H1 (cell line): ENCODE measurements around the gene WDR91. TPM values are rescaled to one million over a fixed set of nuclear protein-coding genes. Genes with fewer than 3 reads are reported as not detected.

Source experiments
- CHD7 ChIP-seq: fragments of 300-600 bp; sonication (generic); IDR thresholded peaks from 2 replicates; pipeline ENCODE4 v1.7.1; 2012; ENCODE audit warnings: low read length, moderate library complexity, mild to moderate bottlenecking, inconsistent platforms; ENCODE audit not compliant: insufficient replicate concordance
- CTCF ChIP-seq, 3 experiments: IDR thresholded peaks; 1 replicate in 2 of 3; 2 replicates in 1 of 3; pipeline versions ENCODE4 v1.5.1 to v1.6.1; 2011; ENCODE audit warnings: low read length in 3 of 3, mild to moderate bottlenecking in 3 of 3, inconsistent platforms in 2 of 3, low read depth in 1 of 3, moderate library complexity in 1 of 3; ENCODE audit not compliant: insufficient read depth in 1 of 3; ENCODE audit errors: control extremely low read depth in 1 of 3
- E2F6 ChIP-seq: IDR thresholded peaks from 2 replicates; pipeline ENCODE4 v1.6.1; 2012; ENCODE audit warnings: inconsistent platforms
- SIN3A ChIP-seq, 2 experiments: IDR thresholded peaks in 1 of 2; conservative IDR thresholded peaks in 1 of 2; 2 replicates each; pipeline ENCODE4 v1.6.1; 2011 to 2012; ENCODE audit warnings: low read length in 2 of 2, improper control_type of control experiment in 1 of 2, low read depth in 1 of 2, mild to moderate bottlenecking in 1 of 2
- SIRT6 ChIP-seq: IDR thresholded peaks from one replicate; pipeline ENCODE4 v1.7.1; 2012; ENCODE audit warnings: low read length, inconsistent platforms
- SIX5 ChIP-seq: IDR thresholded peaks from 2 replicates; pipeline ENCODE4 v1.6.1; 2011; ENCODE audit warnings: mild to moderate bottlenecking, low read depth, low read length
- SP2 ChIP-seq: IDR thresholded peaks from 2 replicates; pipeline ENCODE4 v1.6.1; 2012; ENCODE audit warnings: mild to moderate bottlenecking, low read length, inconsistent platforms
- polyA plus RNA-seq, 7 experiments: library from polyadenylated mRNA; depleted of rRNA in 3 of 7; stranded (reverse) in 5 of 7; unstranded in 2 of 7; fragments of >200 nt in 5 of 7; fragments of 200-250 nt in 2 of 7; gene quantifications; 1 replicate in 5 of 7; 2 replicates in 1 of 7; 4 replicates in 1 of 7; pipeline versions ENCODE4 v1.2.1 to v1.2.3, GENCODE V29; 2011 to 2013; ENCODE audit warnings: missing spikeins in 2 of 7, mixed read lengths in 2 of 7
- total RNA-seq: library from RNA; stranded (reverse); fragmentation: NEBNext Ultra II Directional; extraction: Animal tissue kit (Norgen Biotek cat#: 25700); gene quantifications from 2 replicates; pipeline ENCODE4 v1.2.1, GENCODE V29; 2021

The WDR91 gene
- total and polyA plus RNA-seq, 2 of the 8 experiments (the other 6 are each of a cell fraction or from before 2014, with no cell fraction given) = 8.2 to 14.7 TPM

GRCh38 chr7:135143885-135144668, 67.2 kb downstream of the WDR91 start (continued):
- TF ChIP-seq CHD7 (no peak), CTCF (IDR thresholded peaks at IDR 0.05; ENCODE audit: control extremely low read depth in 1 of 3, insufficient read depth in 1 of 3, low read depth in 1 of 3, low read length in 3 of 3) (no peak), SIRT6 (no peak), SIN3A (conservative IDR thresholded peaks at IDR 0.05 in 1 of 2, IDR thresholded peaks at IDR 0.05 in 1 of 2; ENCODE audit: low read depth in 1 of 2, low read length in 2 of 2) (no peak), E2F6 (no peak), SP2 (no peak), SIX5 (no peak)
